Lung microvascular endothelial cell (primary cell): ENCODE data around the gene PLD1. TPM values are rescaled to one million over a fixed set of nuclear protein-coding genes. Genes with fewer than 3 reads are reported as not detected.
"Not testable (repeated sequence)": the region's sequence is repeated elsewhere in the genome, so short reads cannot be mapped to it uniquely, and the experiment has no call there.

Source experiments
- DNase-seq, 2 donors: peaks; one replicate each; pipeline versions ENCODE4 v3.0.0 to v3.0.0-alpha.2; 2010; ENCODE audit warnings: low read depth in 2 of 2
- total RNA-seq: library from RNA; depleted of rRNA; stranded (reverse); fragments of >200 nt; gene quantifications from 2 replicates; pipeline ENCODE4 v1.2.1, GENCODE V29; 2014

Gene PLD1
- total RNA-seq, 1 donor from 2014 or later, result 52.2 TPM

- DNase-seq, result no peak
Observed at GRCh38 chr3:171703144-171703543, 107.1 kb downstream of the PLD1 start.

- no peak for DNase-seq
Observed at GRCh38 chr3:171700653-171701052, 109.6 kb downstream of the PLD1 start.

- no peak for DNase-seq
Observed at GRCh38 chr3:171700157-171700556, 110.1 kb downstream of the PLD1 start.

- no peak for DNase-seq
Observed at GRCh38 chr3:171699601-171700000, 110.7 kb downstream of the PLD1 start.

- no peak for DNase-seq
Observed at GRCh38 chr3:171696805-171697204, 113.5 kb downstream of the PLD1 start.

- DNase-seq, result no peak
Observed at GRCh38 chr3:171695426-171695825, 114.9 kb downstream of the PLD1 start.

GRCh38 chr3:171694888-171695287, 115.4 kb downstream of the PLD1 start:
- DNase-seq, result no peak

- not testable (repeated sequence) for DNase-seq
Observed at GRCh38 chr3:171692551-171692950, 117.7 kb downstream of the PLD1 start.

GRCh38 chr3:171691485-171691884, 118.8 kb downstream of the PLD1 start:
- DNase-seq, result no peak

GRCh38 chr3:171690281-171690680, 120.0 kb downstream of the PLD1 start:
- DNase-seq, result no peak

GRCh38 chr3:171688593-171688992, 121.7 kb downstream of the PLD1 start:
- no peak for DNase-seq

GRCh38 chr3:171688002-171688401, 122.3 kb downstream of the PLD1 start:
- no peak for DNase-seq

- no peak for DNase-seq
Observed at GRCh38 chr3:171687581-171687980, 122.7 kb downstream of the PLD1 start.

- no peak for DNase-seq
Observed at GRCh38 chr3:171687064-171687463, 123.2 kb downstream of the PLD1 start.

GRCh38 chr3:171685116-171685895, 125.0 kb downstream of the PLD1 start:
- no peak for DNase-seq

- DNase-seq, result no peak
Observed at GRCh38 chr3:171684221-171684620, 126.1 kb downstream of the PLD1 start.

- no peak for DNase-seq
Observed at GRCh38 chr3:171682743-171683142, 127.5 kb downstream of the PLD1 start.

GRCh38 chr3:171680726-171681411, 129.4 kb downstream of the PLD1 start:
- DNase-seq, result no peak

- no peak for DNase-seq
Observed at GRCh38 chr3:171678971-171679492, 131.3 kb downstream of the PLD1 start.

- DNase-seq, result no peak
Observed at GRCh38 chr3:171677706-171678105, 132.6 kb downstream of the PLD1 start.

GRCh38 chr3:171676601-171677175, 133.6 kb downstream of the PLD1 start:
- DNase-seq, result peak; percentile 64 to 79

GRCh38 chr3:171673951-171674350, 136.3 kb downstream of the PLD1 start:
- no peak for DNase-seq
